ENCODE data around the gene CXCL12.
A peak's percentile ranks its signal among the peaks of the same experiment; 100 is the strongest.

The CXCL12 gene

DNA sequence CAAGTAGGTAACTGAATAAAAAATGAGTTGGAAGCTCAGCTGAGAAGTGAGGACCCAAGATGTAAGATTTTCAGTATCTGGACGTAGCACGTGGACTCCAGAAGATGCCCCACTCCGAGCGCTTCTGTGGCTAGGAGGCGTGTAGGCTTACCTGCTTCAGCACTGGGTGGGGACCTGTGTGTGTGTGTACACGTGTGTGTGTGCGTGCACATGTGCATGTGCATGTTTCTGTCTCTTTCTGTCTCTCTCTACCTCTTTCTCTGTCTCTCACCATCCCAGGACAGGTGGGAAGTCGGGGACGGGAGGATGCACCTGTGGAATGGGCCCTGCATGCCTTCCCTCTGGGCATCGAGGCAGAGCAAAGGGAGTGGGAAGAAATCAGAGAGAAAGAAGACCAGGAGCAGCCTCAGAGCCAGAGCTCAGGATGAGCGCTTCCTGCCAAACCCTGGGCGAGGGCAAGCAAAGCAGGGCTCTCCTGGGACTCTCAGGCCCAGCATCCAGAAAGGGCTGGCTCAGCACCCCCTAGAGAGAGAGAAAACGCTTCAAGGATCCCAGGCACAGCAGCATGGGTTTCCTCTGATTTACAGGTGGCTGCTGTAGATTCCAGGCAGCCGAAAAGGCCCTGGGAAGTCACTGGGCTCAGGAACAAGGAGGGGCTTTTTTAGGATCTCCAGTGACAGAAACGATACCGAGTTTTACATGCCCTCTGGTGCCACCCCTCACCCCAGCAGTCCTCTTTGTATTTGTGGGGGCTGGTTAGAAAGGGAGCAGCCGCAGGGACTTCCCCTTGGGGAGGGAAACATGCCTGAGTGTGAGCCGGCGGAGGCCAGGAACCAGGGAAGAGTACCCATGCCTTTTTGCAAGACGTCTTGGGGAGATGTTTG lies 28.5 kb downstream of the CXCL12 start:
- no peak overlapping the region for H2BK120ac ChIP-seq (ENCODE audit: low read depth, low read length)
- H2AK5ac ChIP-seq (ENCODE audit: low read length, severe bottlenecking), result no peak overlapping the region
- no peak overlapping the region for H3K27ac ChIP-seq (ENCODE audit: low read length, poor library complexity, severe bottlenecking)
- H3K18ac ChIP-seq (ENCODE audit: low read depth in 1 of 2, low read length in 2 of 2), result no peak overlapping the region
- no peak overlapping the region for H2BK12ac ChIP-seq (ENCODE audit: low read length in 2 of 2)
- WGBS, result 85% methylated on average over 17 of the region's 20 CpGs
- no peak overlapping the region for H3K9ac ChIP-seq (ENCODE audit: low read length)
- H3K23ac ChIP-seq (ENCODE audit: low read length in 2 of 2), result no peak overlapping the region
- no peaks in the 10 kb centered on the region for H3K79me1 ChIP-seq (replicated peaks; ENCODE audit: low read length, poor library complexity, severe bottlenecking)
- H2BK5ac ChIP-seq (ENCODE audit: low read depth, low read length, poor library complexity, severe bottlenecking), result no peak overlapping the region
- DNase-seq, result no peak
- no peak overlapping the region for H3K4me2 ChIP-seq (ENCODE audit: low read length, poor library complexity, severe bottlenecking)
- no peak overlapping the region for H2AFZ ChIP-seq (ENCODE audit: low read depth, low read length)
- H3K27me3 ChIP-seq (ENCODE audit: control insufficient read depth in 1 of 2, insufficient read depth in 1 of 2, low read length in 2 of 2), result peaks cover 5 to 39% of the 10 kb centered on the region in 2 experiments
- H2BK15ac ChIP-seq (ENCODE audit: low read depth, poor library complexity, severe bottlenecking), result no peak overlapping the region
- no peaks in the 10 kb centered on the region for H3K9me3 ChIP-seq (ENCODE audit: control insufficient read depth, low read length)
- peaks cover 6% of the 10 kb centered on the region for H3K4me1 ChIP-seq (ENCODE audit: control insufficient read depth, insufficient read depth, low read depth, low read length)
- no peak overlapping the region for H3K14ac ChIP-seq (ENCODE audit: low read length in 2 of 2)
- no peak overlapping the region for H4K91ac ChIP-seq (ENCODE audit: low read length)
- no peak overlapping the region for H3K4me3 ChIP-seq (ENCODE audit: insufficient read depth in 1 of 2, low read depth in 1 of 2, low read length in 2 of 2)
- no peak overlapping the region for H4K8ac ChIP-seq (ENCODE audit: low read length)
- H3K4ac ChIP-seq (ENCODE audit: low read depth in 1 of 2, low read length in 2 of 2), result no peak overlapping the region
- peaks cover 0 to 3% of the 10 kb centered on the region in 2 experiments for H3K36me3 ChIP-seq (ENCODE audit: control insufficient read depth in 1 of 2, insufficient read depth in 2 of 2, low read depth in 1 of 2, low read length in 2 of 2)

DNA sequence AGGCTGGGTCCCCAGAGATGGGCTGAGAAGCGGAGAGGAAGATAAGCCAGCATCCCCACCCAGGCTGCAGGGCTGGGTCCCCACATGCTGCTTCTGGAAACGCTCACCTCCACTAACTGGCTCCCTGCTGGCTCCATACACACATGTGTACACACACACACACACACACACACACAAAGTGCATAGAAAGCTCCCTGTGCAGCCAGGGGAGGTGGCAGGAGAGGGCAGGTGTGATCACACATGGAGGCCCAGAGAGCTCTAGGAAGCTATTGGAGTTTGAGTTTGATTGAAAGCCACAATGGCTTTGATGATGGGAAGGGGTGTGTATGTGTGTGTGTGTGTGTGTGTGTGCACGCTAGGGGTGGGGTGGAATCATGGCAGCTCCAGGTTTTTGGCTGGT lies 29.3 kb downstream of the CXCL12 start:
- no peaks in the 10 kb centered on the region for H3K9me3 ChIP-seq (ENCODE audit: control insufficient read depth, low read length)
- WGBS, result 98% methylated on average over 2 of the region's 3 CpGs

DNA sequence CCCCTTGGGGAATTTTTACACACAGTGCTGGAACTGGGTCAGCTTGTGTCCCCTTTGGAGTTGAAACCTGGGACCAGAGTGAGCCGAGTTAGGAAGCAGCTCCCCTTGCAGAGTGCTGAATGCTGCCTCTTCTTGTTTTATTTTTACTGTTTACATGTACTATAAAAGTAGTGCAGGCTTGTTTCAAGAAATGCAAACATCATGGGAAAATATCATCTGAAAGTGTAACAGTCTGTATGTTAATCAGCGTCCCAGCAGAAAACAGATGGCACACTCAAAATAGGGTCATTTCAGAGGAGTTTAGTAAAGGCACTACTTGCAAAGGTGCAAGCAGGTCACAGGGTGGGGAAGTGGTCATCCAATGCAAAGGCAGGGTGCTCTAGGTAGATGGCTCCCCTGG lies 30.1 kb downstream of the CXCL12 start:
- H2BK15ac ChIP-seq (ENCODE audit: low read depth, poor library complexity, severe bottlenecking), result no peak overlapping the region
- H2AK5ac ChIP-seq (ENCODE audit: low read length, severe bottlenecking), result no peak overlapping the region
- peaks cover 0 to 27% of the 10 kb centered on the region in 2 experiments for H3K27me3 ChIP-seq (ENCODE audit: control insufficient read depth in 1 of 2, insufficient read depth in 1 of 2, low read length in 2 of 2)
- no peak overlapping the region for H4K91ac ChIP-seq (ENCODE audit: low read length)
- no peaks in the 10 kb centered on the region for H3K9me3 ChIP-seq (ENCODE audit: control insufficient read depth, low read length)
- no peaks in the 10 kb centered on the region for H3K79me1 ChIP-seq (replicated peaks; ENCODE audit: low read length, poor library complexity, severe bottlenecking)
- no peak overlapping the region for H3K18ac ChIP-seq (ENCODE audit: low read depth in 1 of 2, low read length in 2 of 2)
- H3K23ac ChIP-seq (ENCODE audit: low read length in 2 of 2), result no peak overlapping the region
- H3K4me2 ChIP-seq (ENCODE audit: low read length, poor library complexity, severe bottlenecking), result no peak overlapping the region
- H3K4me3 ChIP-seq (ENCODE audit: insufficient read depth in 1 of 2, low read depth in 1 of 2, low read length in 2 of 2), result no peak overlapping the region
- no peak overlapping the region for H3K14ac ChIP-seq (ENCODE audit: low read length in 2 of 2)
- no peak for DNase-seq
- no peak overlapping the region for H3K4ac ChIP-seq (ENCODE audit: low read depth in 1 of 2, low read length in 2 of 2)
- no peak overlapping the region for H3K27ac ChIP-seq (ENCODE audit: low read length, poor library complexity, severe bottlenecking)
- H2AFZ ChIP-seq (ENCODE audit: low read depth, low read length), result no peak overlapping the region
- no peak overlapping the region for H2BK5ac ChIP-seq (ENCODE audit: low read depth, low read length, poor library complexity, severe bottlenecking)
- H3K36me3 ChIP-seq (ENCODE audit: control insufficient read depth in 1 of 2, insufficient read depth in 2 of 2, low read depth in 1 of 2, low read length in 2 of 2), result peaks cover 0 to 3% of the 10 kb centered on the region in 2 experiments
- H2BK12ac ChIP-seq (ENCODE audit: low read length in 2 of 2), result no peak overlapping the region
- H2BK120ac ChIP-seq (ENCODE audit: low read depth, low read length), result no peak overlapping the region
- H3K9ac ChIP-seq (ENCODE audit: low read length), result no peak overlapping the region
- WGBS, result 83% methylated on average over 2 of the region's 2 CpGs
- H4K8ac ChIP-seq (ENCODE audit: low read length), result no peak overlapping the region
- peaks cover 6% of the 10 kb centered on the region for H3K4me1 ChIP-seq (ENCODE audit: control insufficient read depth, insufficient read depth, low read depth, low read length)

More for the DNA sequence above, 29.3 kb downstream of the CXCL12 start:
- Histone ChIP-seq H3K4me1 (ENCODE audit: control insufficient read depth, insufficient read depth, low read depth, low read length) (peaks cover 6% of the 10 kb centered on the region), H3K4me3 (ENCODE audit: insufficient read depth in 1 of 2, low read depth in 1 of 2, low read length in 2 of 2) (no peak overlapping the region), H4K8ac (ENCODE audit: low read length) (no peak overlapping the region), H2BK5ac (ENCODE audit: low read depth, low read length, poor library complexity, severe bottlenecking) (no peak overlapping the region), H3K14ac (ENCODE audit: low read length in 2 of 2) (no peak overlapping the region), H3K4ac (ENCODE audit: low read depth in 1 of 2, low read length in 2 of 2) (no peak overlapping the region), H3K36me3 (ENCODE audit: control insufficient read depth in 1 of 2, insufficient read depth in 2 of 2, low read depth in 1 of 2, low read length in 2 of 2) (peaks cover 0 to 3% of the 10 kb centered on the region in 2 experiments), H2BK120ac (ENCODE audit: low read depth, low read length) (no peak overlapping the region), H3K23ac (ENCODE audit: low read length in 2 of 2) (no peak overlapping the region), H3K9ac (ENCODE audit: low read length) (no peak overlapping the region), H4K91ac (ENCODE audit: low read length) (no peak overlapping the region), H3K79me1 (replicated peaks; ENCODE audit: low read length, poor library complexity, severe bottlenecking) (no peaks in the 10 kb centered on the region), H2BK15ac (ENCODE audit: low read depth, poor library complexity, severe bottlenecking) (no peak overlapping the region), H3K4me2 (ENCODE audit: low read length, poor library complexity, severe bottlenecking) (no peak overlapping the region), H2AK5ac (ENCODE audit: low read length, severe bottlenecking) (no peak overlapping the region), H2AFZ (ENCODE audit: low read depth, low read length) (no peak overlapping the region), H3K27ac (ENCODE audit: low read length, poor library complexity, severe bottlenecking) (no peak overlapping the region), H3K27me3 (ENCODE audit: control insufficient read depth in 1 of 2, insufficient read depth in 1 of 2, low read length in 2 of 2) (peaks cover 0 to 31% of the 10 kb centered on the region in 2 experiments), H2BK12ac (ENCODE audit: low read length in 2 of 2) (no peak overlapping the region), H3K18ac (ENCODE audit: low read depth in 1 of 2, low read length in 2 of 2) (no peak overlapping the region)
- no peak for DNase-seq

DNA sequence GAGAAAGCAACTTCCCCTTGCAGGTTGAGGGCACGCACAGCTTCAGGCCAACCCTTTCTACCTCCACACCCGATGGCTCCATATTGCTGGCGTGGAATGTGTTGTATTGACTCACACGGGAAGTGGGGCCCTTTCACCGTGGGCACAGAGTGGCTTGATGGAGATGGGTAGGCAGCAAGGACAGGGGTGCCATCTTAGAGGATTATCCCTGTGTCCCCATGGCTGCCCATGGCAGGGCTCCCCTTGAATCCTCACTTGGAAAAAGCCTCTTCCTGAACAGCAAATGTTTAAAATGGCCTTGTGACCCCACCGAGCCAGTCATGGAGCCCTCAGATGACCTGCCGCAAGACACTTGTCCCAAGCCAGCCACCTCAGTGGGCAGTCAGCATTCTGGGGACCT lies 31.2 kb downstream of the CXCL12 start:
- H3K23ac ChIP-seq (ENCODE audit: low read length in 2 of 2), result no peak overlapping the region
- H2BK5ac ChIP-seq (ENCODE audit: low read depth, low read length, poor library complexity, severe bottlenecking), result no peak overlapping the region
- H3K9ac ChIP-seq (ENCODE audit: low read length), result no peak overlapping the region
- H2AFZ ChIP-seq (ENCODE audit: low read depth, low read length), result no peak overlapping the region
- H3K4me2 ChIP-seq (ENCODE audit: low read length, poor library complexity, severe bottlenecking), result no peak overlapping the region
- H3K18ac ChIP-seq (ENCODE audit: low read depth in 1 of 2, low read length in 2 of 2), result peak overlapping the region; percentile 21 to 24
- peak overlapping the region; percentile 59 for H2BK12ac ChIP-seq (ENCODE audit: low read length in 2 of 2)
- H2AK5ac ChIP-seq (ENCODE audit: low read length, severe bottlenecking), result no peak overlapping the region
- H2BK120ac ChIP-seq (ENCODE audit: low read depth, low read length), result no peak overlapping the region
- no peak overlapping the region for H3K14ac ChIP-seq (ENCODE audit: low read length in 2 of 2)
- H3K36me3 ChIP-seq (ENCODE audit: control insufficient read depth in 1 of 2, insufficient read depth in 2 of 2, low read depth in 1 of 2, low read length in 2 of 2), result peaks cover 0 to 3% of the 10 kb centered on the region in 2 experiments
- no peak overlapping the region for H2BK15ac ChIP-seq (ENCODE audit: low read depth, poor library complexity, severe bottlenecking)
- no peak overlapping the region for H4K8ac ChIP-seq (ENCODE audit: low read length)
- H3K79me1 ChIP-seq (replicated peaks; ENCODE audit: low read length, poor library complexity, severe bottlenecking), result no peaks in the 10 kb centered on the region
- no peak overlapping the region for H3K4ac ChIP-seq (ENCODE audit: low read depth in 1 of 2, low read length in 2 of 2)
- 95% methylated on average over 7 of the region's 7 CpGs for WGBS
- H3K4me1 ChIP-seq (ENCODE audit: control insufficient read depth, insufficient read depth, low read depth, low read length), result peaks cover 6% of the 10 kb centered on the region
- peaks cover 0 to 27% of the 10 kb centered on the region in 2 experiments for H3K27me3 ChIP-seq (ENCODE audit: control insufficient read depth in 1 of 2, insufficient read depth in 1 of 2, low read length in 2 of 2)
- H3K27ac ChIP-seq (ENCODE audit: low read length, poor library complexity, severe bottlenecking), result no peak overlapping the region
- H3K9me3 ChIP-seq (ENCODE audit: control insufficient read depth, low read length), result no peaks in the 10 kb centered on the region
- DNase-seq, result no peak
- no peak overlapping the region for H4K91ac ChIP-seq (ENCODE audit: low read length)
- no peak overlapping the region for H3K4me3 ChIP-seq (ENCODE audit: insufficient read depth in 1 of 2, low read depth in 1 of 2, low read length in 2 of 2)

All from mesenchymal stem cell (in vitro differentiated cells and primary cell).